KOPT-K1 (cell line): ENCODE data around the gene CADPS2.
"Not testable (repeated sequence)": the region's sequence is repeated elsewhere in the genome, so short reads cannot be mapped to it uniquely, and the experiment has no call there.

ENCODE experiments used
- H3K27ac ChIP-seq: fragments of 200-600 bp; sonication (generic); 2 replicates; pipeline ENCODE4 v1.5.1; 2016; ENCODE audit warnings: antibody characterized with exemption, mild to moderate bottlenecking, low read depth, low read length; ENCODE audit not compliant: poor library complexity, severe bottlenecking
- H3K36me3 ChIP-seq: fragments of 200-600 bp; sonication (generic); 2 replicates; pipeline ENCODE4 v1.5.1; 2017; ENCODE audit warnings: antibody characterized with exemption, mild to moderate bottlenecking, low read length, moderate library complexity; ENCODE audit not compliant: insufficient read depth
- H3K9me3 ChIP-seq: fragments of 200-600 bp; sonication (generic); 2 replicates; pipeline ENCODE4 v1.5.1; 2017; ENCODE audit warnings: antibody characterized with exemption, low read length, mild to moderate bottlenecking; ENCODE audit not compliant: insufficient read depth, poor library complexity, severe bottlenecking

The CADPS2 gene

DNA sequence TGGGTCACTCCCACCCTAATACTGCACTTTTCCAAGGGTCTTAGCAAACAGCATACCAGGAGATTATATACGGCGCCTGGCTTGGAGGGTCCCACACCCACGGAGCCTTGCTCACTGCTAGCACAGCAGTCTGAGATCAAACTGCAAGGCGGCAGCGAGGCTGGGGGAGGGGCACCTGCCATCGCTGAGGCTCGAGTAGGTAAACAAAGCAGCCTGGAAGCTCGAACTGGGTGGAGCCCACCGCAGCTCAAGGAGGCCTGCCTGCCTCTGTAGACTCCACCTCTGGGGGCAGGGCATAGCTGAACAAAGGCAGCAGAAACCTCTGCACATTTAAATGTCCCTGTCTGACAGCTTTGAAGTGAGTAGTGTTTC, 51.7 kb downstream of the CADPS2 start:
- H3K36me3 ChIP-seq, H3K9me3 ChIP-seq, H3K27ac ChIP-seq: not testable (repeated sequence)

- Histone ChIP-seq H3K27ac (no peak overlapping the region), H3K9me3 (no peaks in the 10 kb centered on the region), H3K36me3 (no peaks in the 10 kb centered on the region)
Measured at GRCh38 chr7:122833888-122834570, 52.2 kb downstream of the CADPS2 start.

DNA sequence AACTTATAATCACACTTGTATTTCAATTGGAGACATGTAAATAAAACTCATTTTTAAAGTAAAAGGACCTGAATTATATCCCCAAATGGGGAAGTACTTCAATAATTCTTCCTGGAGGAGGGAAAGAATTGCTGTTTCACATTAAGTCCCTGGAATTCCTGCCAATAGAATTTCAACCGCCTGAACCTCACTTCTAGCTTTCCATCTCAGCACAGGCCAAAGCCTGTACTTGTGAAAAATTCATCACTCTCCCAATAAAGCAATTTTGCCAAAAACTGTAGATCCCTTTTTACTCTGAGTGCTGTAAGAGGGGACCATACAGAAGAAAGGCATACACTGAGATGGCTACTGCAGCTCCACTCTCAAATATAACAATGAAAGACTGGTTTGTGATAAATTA, 54.8 kb downstream of the CADPS2 start:
- Histone ChIP-seq H3K36me3 (no peaks in the 10 kb centered on the region), H3K27ac (no peak overlapping the region), H3K9me3 (no peaks in the 10 kb centered on the region)

GRCh38 chr7:122829962-122830361, 56.3 kb downstream of the CADPS2 start:
- Histone ChIP-seq H3K9me3 (no peaks in the 10 kb centered on the region), H3K36me3 (no peaks in the 10 kb centered on the region), H3K27ac (no peak overlapping the region)

- Histone ChIP-seq H3K9me3 (no peaks in the 10 kb centered on the region), H3K36me3 (no peaks in the 10 kb centered on the region), H3K27ac (no peak overlapping the region)
Measured at GRCh38 chr7:122827763-122828162, 58.5 kb downstream of the CADPS2 start.

DNA sequence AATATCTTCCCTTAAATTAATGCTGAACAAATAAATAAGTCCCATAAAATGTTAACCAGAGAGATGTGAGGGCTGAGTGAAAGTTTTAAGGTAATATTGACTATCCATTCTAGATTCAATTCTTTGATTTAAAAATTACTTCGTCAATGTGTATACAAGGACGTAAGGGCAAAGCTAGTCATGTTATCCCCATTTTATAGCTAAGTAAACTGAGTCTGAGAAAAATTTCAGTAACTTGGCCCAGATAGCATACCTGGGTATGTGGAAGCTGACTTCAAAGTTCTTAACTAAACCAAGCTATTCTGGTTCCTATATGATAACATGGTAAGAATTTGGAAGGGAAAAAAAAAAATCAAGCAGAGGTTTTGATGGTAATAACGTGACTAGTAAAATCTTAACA, 72.4 kb downstream of the CADPS2 start:
- H3K27ac ChIP-seq, result no peak overlapping the region
- H3K9me3 ChIP-seq, result no peaks in the 10 kb centered on the region
- no peaks in the 10 kb centered on the region for H3K36me3 ChIP-seq

- H3K27ac ChIP-seq, result no peak overlapping the region
- H3K9me3 ChIP-seq, result no peaks in the 10 kb centered on the region
- H3K36me3 ChIP-seq, result no peaks in the 10 kb centered on the region
Measured at GRCh38 chr7:122803851-122804250, 82.4 kb downstream of the CADPS2 start.

- H3K27ac ChIP-seq, result no peak overlapping the region
Measured at GRCh38 chr7:122803323-122803722, 82.9 kb downstream of the CADPS2 start.

GRCh38 chr7:122802301-122802751, 83.9 kb downstream of the CADPS2 start:
- no peaks in the 10 kb centered on the region for H3K36me3 ChIP-seq

More at GRCh38 chr7:122803323-122803722, 82.9 kb downstream of the CADPS2 start:
- no peaks in the 10 kb centered on the region for H3K36me3 ChIP-seq
- H3K9me3 ChIP-seq, result no peaks in the 10 kb centered on the region

GRCh38 chr7:122791959-122792545, 94.2 kb downstream of the CADPS2 start:
- Histone ChIP-seq H3K36me3 (no peaks in the 10 kb centered on the region), H3K9me3 (no peaks in the 10 kb centered on the region), H3K27ac (no peak overlapping the region)

More at GRCh38 chr7:122802301-122802751, 83.9 kb downstream of the CADPS2 start:
- Histone ChIP-seq H3K27ac (no peak overlapping the region), H3K9me3 (no peaks in the 10 kb centered on the region)

DNA sequence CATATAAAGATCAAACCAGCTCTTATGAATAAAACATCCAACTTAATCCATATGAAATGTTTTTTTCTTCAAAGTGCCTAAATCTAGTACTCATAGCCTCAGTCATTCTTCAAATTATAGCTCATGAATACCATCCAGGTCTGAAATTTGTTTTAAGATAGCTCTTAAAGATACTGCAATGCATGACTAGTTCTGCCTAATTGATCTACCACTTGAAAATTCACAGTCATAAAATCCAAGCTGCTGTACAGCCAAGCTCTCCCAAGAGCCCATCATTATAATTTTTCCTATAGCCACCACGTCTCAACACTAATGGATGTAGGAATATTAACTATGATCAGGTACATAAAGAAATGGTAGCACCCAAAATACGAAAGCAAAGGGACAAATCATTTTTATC, 95.7 kb downstream of the CADPS2 start:
- H3K9me3 ChIP-seq, result no peaks in the 10 kb centered on the region
- no peaks in the 10 kb centered on the region for H3K36me3 ChIP-seq
- H3K27ac ChIP-seq, result no peak overlapping the region

DNA sequence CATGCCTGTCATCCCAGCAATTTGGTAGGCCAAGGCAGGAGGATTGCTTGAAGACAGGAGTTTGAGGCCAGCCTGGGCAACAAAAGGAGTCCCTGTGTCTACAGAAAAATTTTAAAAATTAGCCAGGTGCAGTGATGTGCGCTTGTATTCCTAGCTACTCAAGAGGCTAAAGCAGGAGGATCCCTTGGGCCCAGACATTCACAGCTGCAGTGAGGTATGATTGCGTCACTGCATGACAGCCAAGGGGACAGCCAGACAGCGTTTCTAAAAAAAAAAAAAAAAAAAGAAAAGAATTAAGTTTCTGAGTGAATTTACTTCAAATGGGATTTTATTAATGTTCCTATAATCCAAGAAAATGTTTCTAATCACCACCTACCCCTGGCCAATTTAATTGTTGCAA, 96.1 kb downstream of the CADPS2 start:
- H3K36me3 ChIP-seq, result no peaks in the 10 kb centered on the region
- H3K9me3 ChIP-seq, result no peaks in the 10 kb centered on the region
- no peak overlapping the region for H3K27ac ChIP-seq

DNA sequence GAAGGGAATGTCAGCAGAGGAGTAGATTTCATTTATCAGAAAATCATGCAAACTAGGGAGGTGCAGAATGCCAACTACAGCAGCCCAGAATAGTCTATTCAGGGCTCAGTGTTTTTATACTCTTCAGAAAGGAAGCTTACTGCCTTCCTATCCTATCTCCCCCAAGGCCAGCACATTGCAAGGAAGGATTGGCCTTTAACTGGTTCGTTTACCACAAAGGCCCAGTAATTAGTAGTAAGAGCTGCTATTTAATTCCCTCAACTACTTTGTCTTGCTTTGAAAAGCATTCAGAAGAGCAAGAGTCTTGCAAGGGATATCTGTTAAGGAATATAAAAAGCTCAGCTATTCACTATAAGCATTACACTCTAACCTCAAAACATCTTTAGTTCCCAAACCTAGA, 97.1 kb downstream of the CADPS2 start:
- no peak overlapping the region for H3K27ac ChIP-seq
- H3K36me3 ChIP-seq, result no peaks in the 10 kb centered on the region

DNA sequence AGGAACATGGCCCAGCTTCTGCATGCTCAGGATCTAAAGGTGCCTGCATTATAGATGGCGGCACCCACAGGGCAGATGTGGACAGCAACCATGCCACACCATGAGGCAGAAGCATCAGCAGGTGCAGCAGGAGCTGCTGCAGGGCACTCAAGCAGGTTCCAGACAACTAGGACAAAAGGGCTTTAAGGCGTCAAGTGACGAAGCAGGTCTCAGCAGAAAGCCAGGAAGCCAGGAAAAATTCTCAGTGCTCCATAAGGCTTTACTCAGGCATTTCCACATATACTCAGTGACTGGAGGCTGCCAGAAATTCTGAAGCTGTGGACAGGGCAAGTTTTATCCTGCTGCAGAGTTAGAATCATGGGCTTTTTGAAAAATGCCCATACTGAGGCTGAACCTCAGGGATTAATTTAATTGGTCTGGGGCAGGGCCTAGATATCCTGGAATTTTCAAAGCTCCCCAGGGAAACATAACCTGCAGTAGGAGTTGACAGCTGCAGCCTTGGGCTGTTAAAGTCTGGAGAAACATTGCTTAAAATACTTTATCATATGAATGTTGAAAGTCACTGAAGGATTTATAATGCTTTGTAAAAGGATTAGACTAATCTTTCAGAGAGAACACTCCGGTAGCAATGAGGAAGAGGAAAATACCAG, 115.4 kb downstream of the CADPS2 start:
- Histone ChIP-seq H3K36me3 (no peaks in the 10 kb centered on the region), H3K27ac (no peak overlapping the region), H3K9me3 (no peaks in the 10 kb centered on the region)

More for the DNA sequence above, 97.1 kb downstream of the CADPS2 start:
- H3K9me3 ChIP-seq, result no peaks in the 10 kb centered on the region

- H3K9me3 ChIP-seq, result no peaks in the 10 kb centered on the region
- H3K36me3 ChIP-seq, result no peaks in the 10 kb centered on the region
- no peak overlapping the region for H3K27ac ChIP-seq
Measured at GRCh38 chr7:122768827-122769226, 117.4 kb downstream of the CADPS2 start.

GRCh38 chr7:122767339-122767738, 118.9 kb downstream of the CADPS2 start:
- no peaks in the 10 kb centered on the region for H3K36me3 ChIP-seq

More at GRCh38 chr7:122767339-122767738, 118.9 kb downstream of the CADPS2 start:
- H3K9me3 ChIP-seq, result no peaks in the 10 kb centered on the region
- no peak overlapping the region for H3K27ac ChIP-seq
